PC-9 (cell line): ENCODE measurements around the gene AUTS2.

Source experiments
- CTCF ChIP-seq: fragments of 200-600 bp; sonication (generic); conservative IDR thresholded peaks from 2 replicates; pipeline ENCODE4 v1.6.1; 2017; ENCODE audit warnings: mixed run types, antibody characterized with exemption, mild to moderate bottlenecking, moderate library complexity
- EZH2 ChIP-seq: fragments of 200-600 bp; sonication (generic); IDR thresholded peaks from 2 replicates; pipeline ENCODE4 v1.8.0; 2017; ENCODE audit warnings: antibody characterized with exemption, low read depth

- no peak for TF ChIP-seq CTCF
- no peak for TF ChIP-seq EZH2
Measured at GRCh38 chr7:69827558-69827957, 229.3 kb downstream of the AUTS2 start.
